ENCODE data around the gene TAF8.

The TAF8 gene

DNA sequence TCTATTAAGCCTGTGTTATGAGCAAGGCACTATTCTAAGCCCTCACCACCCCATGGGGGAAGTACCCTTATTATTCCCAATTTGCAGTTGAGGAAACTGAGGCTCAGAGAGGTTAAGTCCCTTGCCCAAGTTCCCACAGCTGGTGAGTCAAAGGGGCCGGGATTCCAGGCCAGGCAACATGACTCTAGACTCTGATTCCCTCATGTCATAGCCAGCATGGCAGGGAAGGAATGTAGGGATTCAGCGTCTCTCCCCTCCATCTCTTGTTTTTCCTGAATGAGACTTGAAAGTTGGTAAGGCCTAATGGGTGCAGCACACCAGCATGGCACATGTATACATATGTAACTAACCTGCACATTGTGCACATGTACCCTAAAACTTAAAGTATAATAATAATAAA lies 85.4 kb downstream of the TAF8 start:
- TF ChIP-seq GABPA (IDR thresholded peaks at IDR 0.05; ENCODE audit: low read depth) (no peak), SPI1 (IDR thresholded peaks at IDR 0.05; ENCODE audit: borderline replicate concordance, low read depth) (no peak), POLR2AphosphoS5 (IDR thresholded peaks at IDR 0.05; ENCODE audit: low read depth) (no peak)
- TF ChIP-seq, protein P1, sequence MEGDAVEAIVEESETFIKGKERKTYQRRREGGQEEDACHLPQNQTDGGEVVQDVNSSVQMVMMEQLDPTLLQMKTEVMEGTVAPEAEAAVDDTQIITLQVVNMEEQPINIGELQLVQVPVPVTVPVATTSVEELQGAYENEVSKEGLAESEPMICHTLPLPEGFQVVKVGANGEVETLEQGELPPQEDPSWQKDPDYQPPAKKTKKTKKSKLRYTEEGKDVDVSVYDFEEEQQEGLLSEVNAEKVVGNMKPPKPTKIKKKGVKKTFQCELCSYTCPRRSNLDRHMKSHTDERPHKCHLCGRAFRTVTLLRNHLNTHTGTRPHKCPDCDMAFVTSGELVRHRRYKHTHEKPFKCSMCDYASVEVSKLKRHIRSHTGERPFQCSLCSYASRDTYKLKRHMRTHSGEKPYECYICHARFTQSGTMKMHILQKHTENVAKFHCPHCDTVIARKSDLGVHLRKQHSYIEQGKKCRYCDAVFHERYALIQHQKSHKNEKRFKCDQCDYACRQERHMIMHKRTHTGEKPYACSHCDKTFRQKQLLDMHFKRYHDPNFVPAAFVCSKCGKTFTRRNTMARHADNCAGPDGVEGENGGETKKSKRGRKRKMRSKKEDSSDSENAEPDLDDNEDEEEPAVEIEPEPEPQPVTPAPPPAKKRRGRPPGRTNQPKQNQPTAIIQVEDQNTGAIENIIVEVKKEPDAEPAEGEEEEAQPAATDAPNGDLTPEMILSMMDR (IDR thresholded peaks at IDR 0.05; ENCODE audit: insufficient read depth, low read length), result no peak
- TF ChIP-seq, protein P2, sequence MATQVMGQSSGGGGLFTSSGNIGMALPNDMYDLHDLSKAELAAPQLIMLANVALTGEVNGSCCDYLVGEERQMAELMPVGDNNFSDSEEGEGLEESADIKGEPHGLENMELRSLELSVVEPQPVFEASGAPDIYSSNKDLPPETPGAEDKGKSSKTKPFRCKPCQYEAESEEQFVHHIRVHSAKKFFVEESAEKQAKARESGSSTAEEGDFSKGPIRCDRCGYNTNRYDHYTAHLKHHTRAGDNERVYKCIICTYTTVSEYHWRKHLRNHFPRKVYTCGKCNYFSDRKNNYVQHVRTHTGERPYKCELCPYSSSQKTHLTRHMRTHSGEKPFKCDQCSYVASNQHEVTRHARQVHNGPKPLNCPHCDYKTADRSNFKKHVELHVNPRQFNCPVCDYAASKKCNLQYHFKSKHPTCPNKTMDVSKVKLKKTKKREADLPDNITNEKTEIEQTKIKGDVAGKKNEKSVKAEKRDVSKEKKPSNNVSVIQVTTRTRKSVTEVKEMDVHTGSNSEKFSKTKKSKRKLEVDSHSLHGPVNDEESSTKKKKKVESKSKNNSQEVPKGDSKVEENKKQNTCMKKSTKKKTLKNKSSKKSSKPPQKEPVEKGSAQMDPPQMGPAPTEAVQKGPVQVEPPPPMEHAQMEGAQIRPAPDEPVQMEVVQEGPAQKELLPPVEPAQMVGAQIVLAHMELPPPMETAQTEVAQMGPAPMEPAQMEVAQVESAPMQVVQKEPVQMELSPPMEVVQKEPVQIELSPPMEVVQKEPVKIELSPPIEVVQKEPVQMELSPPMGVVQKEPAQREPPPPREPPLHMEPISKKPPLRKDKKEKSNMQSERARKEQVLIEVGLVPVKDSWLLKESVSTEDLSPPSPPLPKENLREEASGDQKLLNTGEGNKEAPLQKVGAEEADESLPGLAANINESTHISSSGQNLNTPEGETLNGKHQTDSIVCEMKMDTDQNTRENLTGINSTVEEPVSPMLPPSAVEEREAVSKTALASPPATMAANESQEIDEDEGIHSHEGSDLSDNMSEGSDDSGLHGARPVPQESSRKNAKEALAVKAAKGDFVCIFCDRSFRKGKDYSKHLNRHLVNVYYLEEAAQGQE (IDR thresholded peaks at IDR 0.05; ENCODE audit: insufficient replicate concordance, low read depth), result no peak
- no peak overlapping the region for H3K4me3 ChIP-seq (replicated peaks; ENCODE audit: insufficient read depth, low read length)
- H3K27me3 ChIP-seq (ENCODE audit: insufficient read depth, poor library complexity, severe bottlenecking), result no peaks in the 10 kb centered on the region
- no peak for DNase-seq (ENCODE audit: low read depth in 1 of 2, low spot score in 1 of 2)
- no peak overlapping the region for H3K27ac ChIP-seq (replicated peaks)

- H3K4me3 ChIP-seq (replicated peaks; ENCODE audit: insufficient read depth, low read length), result no peak overlapping the region
- TF ChIP-seq GABPA (IDR thresholded peaks at IDR 0.05; ENCODE audit: low read depth) (no peak), POLR2AphosphoS5 (IDR thresholded peaks at IDR 0.05; ENCODE audit: low read depth) (no peak)
- TF ChIP-seq, protein P1 (IDR thresholded peaks at IDR 0.05; ENCODE audit: insufficient read depth, low read length), result no peak
- TF ChIP-seq, protein P2 (IDR thresholded peaks at IDR 0.05; ENCODE audit: insufficient replicate concordance, low read depth), result no peak
- H3K27ac ChIP-seq (replicated peaks), result no peak overlapping the region
- H3K27me3 ChIP-seq (ENCODE audit: insufficient read depth, poor library complexity, severe bottlenecking), result no peaks in the 10 kb centered on the region
- peak in 1 of 2 experiments; percentile 8 for DNase-seq (ENCODE audit: low read depth in 1 of 2, low spot score in 1 of 2)
Measured at GRCh38 chr6:42136508-42137193, 86.3 kb downstream of the TAF8 start.
